Left lobe of liver (tissue), 2 donors: ENCODE measurements around the gene MCM9. TPM values are rescaled to one million over a fixed set of nuclear protein-coding genes. Genes with fewer than 3 reads are reported as not detected.

ENCODE experiments used
- ATAC-seq: fragments of 200-7000 bp; cut with Tn5 transposase; one replicate; pipeline ENCODE4 v1.9.1; 2020; ENCODE audit warnings: mild to moderate bottlenecking, moderate library complexity
- DNase-seq: peaks from one replicate; pipeline ENCODE4 v3.0.0-alpha.2; 2020; ENCODE audit warnings: low spot score
- total RNA-seq: library from RNA; stranded (reverse); gene quantifications from one replicate; pipeline ENCODE4 v1.2.1, GENCODE V29; 2021
- donor health status: DM: no; HTN: no; CAD: no; lungs with moderate emphysema.
- donor health status: DM: no; HTN: yes; CAD: no.

MCM9 gene
- total RNA-seq, 1 donor from 2014 or later: 5.1 TPM

DNA sequence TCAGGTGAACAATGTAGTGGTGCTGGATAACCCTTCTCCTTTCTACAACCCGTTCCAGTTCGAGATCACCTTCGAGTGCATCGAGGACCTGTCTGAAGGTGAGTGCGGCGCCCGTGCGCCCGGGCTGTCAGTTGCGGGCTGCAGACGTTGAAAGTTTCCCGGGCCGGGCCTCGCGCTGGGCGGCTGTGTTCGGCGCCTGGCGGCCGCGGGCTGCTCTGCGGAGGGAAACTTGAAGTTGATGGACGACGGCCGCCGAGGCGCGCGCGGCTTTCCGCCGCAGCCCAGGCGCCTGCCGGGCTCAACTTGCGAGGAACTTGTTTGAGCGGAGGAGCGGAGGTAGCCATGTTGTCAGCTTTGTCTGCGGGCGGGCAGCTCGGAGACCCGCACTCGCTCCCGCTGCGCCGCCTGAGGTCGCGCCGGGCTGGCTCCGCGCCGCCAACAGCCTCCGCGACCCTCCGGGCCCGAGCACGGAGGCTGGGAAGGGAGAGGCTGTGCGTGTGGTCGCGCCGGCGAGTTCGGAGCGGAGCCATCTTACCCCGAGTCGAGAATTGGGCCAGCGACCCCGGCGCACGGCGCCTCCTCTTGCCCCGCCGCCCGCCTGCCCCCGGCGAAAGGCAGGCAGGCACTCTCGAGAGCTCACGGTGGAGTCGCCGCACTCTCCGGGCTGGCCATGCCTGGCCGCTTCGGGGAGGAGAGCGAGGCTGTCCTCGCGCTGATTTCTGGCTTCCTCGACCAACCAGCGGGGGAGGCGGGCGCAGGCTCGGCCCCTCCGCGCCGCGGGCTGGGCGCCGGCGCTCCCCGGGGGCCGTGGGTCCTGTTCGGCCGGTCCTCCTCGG, 40.3 kb downstream of the MCM9 start:
- peak; percentile 76 for DNase-seq
- peak; percentile 69 for ATAC-seq

DNA sequence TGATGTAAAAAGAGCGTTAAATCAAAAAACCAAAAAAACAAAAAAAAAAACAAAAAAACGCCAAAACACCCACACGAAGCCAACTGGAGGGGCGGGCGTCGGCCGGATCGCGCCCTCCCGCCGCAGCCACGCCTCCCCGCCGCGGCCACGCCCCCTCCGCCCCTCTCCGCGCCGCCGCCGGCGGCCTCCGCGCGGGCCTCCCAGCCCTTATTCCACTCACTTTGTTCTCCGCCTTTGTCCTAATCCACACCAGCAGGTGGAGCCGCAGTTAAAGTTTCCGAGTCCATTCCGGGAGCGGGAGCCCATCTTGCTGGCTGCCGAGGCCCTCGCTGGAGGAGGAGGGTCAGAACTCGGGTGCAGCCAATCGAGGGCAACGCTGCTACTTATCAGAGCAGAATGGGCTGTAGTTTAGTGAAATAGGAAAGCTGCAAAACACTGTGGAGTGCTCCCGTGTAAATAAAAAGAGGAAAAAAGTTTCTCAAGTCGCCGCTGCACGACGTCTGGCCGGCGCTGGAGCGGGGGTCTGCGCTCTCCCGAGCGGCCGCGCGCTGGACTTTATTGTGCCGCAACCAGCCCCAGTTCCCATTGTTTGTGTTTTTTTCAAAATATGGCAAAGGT, 41.0 kb downstream of the MCM9 start, which contains the start of gene ASF1A:
Gene ASF1A (plus strand): TSS at position 346 of the 618 bp plus-strand sequence. CDS start 262 bp downstream, at position 608.
- ATAC-seq: peak; percentile 87
- DNase-seq: peak; percentile 99

DNA sequence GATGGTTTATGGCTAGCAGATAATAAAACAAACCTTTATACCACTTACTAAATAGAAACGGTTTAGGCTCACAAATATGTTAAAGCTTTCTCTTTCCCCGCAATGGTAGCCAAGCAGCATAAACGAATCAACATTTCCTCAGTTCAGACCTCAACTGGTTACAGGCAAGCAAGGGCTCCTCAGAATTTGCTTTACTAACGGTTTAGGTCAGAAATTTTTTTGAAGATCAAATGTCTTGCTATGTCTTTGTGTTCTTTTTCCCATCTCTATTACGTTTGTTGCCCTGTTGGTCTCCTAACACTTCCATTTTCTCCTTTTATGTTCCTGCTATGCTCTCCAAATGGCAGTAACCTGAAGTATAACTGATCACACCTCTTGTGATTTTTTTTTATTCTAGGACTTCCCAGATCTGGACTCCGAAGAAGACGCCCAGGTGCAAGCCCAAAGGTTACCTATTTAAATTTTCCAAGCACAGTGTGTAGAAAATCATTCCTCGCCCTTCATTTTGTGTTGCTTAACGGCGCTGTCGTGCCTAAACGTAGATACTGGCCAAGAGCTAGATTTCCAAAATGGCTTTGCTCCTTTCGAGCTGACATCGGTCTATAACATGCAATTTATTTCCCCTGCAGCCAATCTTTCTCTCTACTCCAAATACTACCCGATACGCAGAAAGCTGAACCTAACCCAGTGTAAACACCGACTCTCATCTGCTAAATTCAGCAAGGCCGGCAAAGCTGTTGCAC, 41.7 kb downstream of the MCM9 start:
- DNase-seq: peak; percentile 54
- ATAC-seq: peak; percentile 21

DNA sequence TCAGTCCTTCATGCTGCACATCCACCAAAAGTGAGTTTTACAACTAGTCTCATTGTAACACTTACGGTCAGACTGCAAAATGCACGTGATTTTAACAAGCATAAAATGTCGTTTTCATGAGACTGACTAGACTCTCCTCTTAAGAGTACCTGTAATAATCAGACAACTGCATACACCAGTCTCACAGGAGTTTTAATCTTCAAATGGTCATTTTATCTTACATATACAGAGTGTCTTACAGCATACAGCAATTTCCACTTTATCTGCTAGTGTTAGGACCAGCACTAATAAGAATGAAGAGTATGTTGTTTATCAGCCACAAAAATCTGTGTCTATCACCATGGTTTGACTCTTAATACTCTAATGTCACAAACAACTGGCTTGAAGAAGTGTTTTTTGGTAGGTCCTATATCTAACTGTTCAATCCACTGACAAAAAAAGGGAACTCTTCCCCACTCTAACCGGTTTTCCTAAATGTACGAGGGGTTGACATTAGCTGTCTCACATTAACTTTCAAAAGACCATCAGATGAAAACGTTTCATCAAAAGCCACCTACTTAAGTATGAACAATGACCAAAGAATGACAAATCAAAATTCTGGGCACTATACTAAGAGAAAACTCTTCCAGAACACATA, 42.5 kb downstream of the MCM9 start:
- DNase-seq (no peak), ATAC-seq (no peak)

DNA sequence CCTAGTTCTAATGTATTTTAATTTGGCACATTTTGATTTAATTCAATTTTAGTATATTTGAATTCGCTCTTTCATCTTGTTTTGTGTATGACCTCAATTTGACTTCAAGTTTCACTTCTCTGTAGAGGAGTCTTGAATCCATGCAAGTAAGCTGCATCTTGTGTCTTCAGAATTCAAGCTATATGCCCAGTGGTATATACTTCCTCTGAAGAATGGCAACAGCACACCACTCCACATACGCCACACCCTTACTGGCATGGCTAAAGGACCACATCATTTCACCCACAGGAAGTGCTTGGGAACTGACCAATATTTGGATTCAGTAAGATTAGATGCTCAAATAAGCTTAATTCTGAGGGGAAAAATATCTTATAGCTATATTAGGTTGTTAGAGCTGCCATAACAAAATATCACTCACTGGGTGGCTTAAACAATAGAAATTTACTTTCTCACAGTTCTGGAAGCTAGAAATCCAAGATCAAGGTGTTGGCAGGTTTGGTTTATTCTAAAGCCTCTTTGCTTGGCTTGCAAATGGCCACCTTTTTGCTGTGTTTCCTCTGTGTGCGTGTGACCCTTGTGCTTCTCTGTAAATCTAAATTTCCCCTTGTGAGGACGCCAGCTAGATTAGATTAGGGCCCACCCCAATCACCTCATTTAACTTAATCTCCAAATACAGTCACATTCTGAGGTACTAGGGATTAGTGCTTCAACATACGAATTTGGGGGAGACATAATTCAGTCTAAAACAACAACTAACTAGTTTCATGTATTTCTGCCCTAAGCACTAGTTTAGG, 43.8 kb downstream of the MCM9 start:
- no peak for DNase-seq
- no peak for ATAC-seq

DNA sequence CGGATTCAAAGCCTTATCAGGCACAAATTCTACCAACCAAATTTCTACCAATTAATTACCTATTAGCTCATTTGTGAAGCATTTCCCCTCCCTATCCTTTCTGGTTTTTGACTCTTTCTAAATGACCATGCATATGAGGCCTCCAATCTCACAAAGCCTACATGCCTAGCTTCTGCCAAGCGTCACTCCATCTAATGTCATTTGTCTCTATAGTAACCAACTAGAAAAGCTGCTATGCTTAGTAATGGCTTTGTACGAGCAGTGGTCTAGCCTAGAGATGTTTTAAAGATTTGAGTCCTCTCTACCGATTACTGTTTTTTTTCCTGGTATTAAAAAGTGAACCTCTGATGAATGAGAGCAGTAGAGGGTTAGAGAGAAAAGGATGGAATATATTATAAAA, 45.8 kb downstream of the MCM9 start:
- ATAC-seq (no peak), DNase-seq (no peak)

DNA sequence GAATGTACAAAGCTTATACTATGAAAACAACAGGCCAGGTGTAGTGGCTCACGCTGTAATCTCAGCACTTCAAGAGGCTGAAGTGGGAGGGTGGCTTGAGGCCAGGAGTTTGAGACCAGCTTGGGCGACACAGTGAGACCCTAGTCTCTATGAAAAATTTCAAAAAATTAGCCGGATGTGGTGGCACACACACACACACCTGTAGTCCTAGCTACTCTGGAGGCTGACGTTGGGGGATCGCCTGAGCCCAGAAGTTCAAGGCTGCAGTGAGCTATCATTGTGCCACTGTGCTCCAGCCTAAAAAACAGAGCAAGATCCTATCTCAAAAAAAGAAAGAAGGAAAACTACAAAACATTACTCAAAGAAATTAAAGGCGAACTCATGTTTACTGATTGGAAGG, 48.3 kb downstream of the MCM9 start:
- DNase-seq: no peak
- ATAC-seq: no peak

DNA sequence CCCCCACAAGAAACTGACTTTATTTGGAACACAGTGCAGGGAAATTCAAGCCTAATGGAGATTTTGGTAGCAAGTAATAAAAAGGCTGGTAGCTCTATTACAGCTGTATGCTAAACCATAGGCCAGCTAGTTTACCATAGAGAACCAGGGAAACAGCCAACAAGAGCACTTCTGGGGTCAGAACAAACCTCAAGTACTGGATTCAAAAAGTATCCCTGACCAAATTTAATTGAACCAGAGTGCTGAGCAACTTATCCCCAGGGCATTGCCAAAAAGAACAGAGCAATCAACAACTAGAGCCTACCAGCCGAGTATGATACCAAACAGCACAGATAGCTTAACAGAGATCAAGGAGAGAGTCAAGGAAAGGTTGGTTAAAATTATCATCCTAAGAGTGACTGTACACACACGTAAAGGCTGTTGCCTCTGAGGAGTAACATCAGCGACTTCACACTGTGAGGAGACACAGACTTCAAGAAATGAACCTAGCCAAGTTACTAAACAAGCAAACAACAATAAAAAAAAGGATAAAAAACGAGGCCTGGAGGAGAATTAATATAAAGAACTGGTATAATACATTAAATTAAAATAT, 52.5 kb downstream of the MCM9 start:
- ATAC-seq: no peak

DNA sequence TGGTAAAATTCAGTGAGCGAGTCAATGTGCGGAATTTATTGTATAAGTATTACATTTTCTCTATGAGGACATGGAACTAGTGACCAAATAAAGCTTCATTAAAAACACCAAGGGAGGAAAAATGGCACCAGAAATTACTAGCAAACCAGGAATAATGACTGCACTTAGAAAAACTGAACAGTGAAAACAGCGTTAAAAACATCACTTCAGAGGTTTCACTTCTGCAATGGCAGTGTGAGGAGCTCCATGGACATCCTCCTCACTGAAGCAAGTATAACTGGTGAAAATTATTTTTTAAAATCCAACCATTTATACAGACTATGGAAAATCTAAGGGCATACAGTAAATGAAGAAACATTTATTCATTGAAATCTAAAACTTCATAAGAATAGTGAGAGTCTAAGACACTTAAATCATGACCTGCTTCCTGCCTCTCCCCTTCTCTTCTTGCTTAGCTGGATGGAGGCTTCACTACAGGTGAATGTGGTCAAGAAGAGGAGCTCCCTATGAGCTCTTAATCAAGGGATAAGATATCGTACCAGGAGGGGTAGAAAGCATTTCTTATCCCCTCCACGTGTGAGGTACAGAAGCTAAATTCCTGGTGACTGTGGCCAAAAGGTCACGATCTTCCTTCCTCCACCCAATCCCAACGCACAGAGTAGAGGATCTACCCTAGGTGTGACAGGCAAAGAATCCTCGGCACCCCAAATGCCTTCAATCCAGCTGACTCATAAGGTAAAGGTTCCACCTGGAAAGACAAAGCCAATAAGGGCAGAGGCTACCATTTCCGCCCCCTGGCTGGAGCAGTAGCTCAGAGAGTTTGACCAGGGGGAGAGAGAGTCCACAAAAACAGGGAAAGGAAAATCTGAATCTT, 53.3 kb downstream of the MCM9 start:
- DNase-seq (no peak), ATAC-seq (no peak)

More for the DNA sequence above, 52.5 kb downstream of the MCM9 start:
- DNase-seq: no peak

DNA sequence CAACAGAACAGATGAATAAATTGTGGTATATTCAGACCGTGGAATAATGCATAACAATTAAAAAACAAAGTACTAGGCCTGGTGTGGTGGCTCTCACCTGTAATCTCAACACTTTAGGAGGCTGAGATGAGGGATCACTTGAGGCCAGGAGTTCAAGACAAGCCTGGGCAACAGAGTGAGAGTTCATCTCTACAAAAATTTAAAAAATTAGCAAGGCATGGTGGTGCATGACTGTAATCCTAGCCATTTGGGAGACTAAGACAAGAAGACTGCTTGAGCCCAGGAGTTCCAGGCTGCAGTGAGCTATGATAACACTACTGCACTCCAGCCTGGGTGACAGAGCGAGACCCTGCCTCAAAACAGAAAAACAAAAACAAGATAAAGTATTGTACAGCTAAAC, 57.2 kb downstream of the MCM9 start:
- DNase-seq (no peak), ATAC-seq (no peak)

DNA sequence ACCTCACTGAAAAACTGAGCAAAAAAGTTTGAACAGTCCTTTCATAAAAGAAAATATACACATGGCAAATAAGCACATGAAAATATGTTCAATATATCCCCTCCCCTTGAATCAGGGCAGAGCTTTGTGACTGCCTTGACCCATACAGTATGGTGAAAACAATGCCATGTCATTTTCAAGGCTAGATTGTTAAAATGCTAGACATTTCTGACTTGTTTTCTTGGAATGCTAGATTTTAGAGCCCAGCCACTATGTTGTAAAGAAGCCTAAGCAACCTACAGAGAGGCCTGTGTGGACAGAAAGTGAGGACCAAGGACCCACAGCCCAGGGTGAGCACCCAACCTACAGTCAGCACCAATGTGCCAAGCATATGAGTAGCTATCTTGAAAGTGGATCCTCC, 58.1 kb downstream of the MCM9 start:
- ATAC-seq: no peak

DNA sequence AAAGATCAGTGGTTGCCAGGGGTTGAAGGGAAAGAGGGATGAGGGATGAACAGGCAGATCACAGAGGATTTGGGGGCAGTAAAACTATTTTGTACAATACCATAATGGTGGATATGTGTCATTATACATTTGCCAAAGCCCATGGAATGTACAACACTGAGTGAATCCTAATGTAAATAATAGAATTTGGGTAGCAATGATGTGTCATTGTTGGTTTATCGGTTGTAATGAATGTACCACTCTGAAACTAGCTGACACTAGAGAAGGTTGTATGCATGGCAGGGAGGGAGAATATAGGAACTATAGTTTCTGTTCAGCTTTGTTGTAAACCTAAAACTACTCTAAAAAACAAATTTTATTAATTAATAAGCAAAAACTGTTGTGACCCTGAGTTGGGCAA, 58.8 kb downstream of the MCM9 start:
- DNase-seq (no peak), ATAC-seq (no peak)

More for the DNA sequence above, 58.1 kb downstream of the MCM9 start:
- DNase-seq: no peak

DNA sequence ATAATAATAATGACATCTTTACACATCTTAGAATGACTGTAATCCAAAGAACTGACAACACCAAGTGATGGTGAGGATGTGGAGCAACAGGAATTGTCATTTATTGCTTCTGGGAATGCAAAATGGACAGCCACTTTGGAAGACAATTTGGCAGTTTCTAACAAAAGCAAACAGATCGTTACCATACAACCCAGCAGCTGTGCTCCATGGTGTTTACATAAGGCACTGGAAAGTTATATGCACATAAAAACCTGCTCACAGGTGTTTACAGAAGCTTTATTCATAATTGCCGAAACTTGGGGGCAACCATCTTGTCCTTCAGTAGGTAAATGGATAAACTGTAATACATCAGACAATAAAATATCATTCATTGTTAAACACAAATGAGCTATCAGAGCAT, 59.3 kb downstream of the MCM9 start:
- ATAC-seq (peak; percentile 44), DNase-seq (no peak)

DNA sequence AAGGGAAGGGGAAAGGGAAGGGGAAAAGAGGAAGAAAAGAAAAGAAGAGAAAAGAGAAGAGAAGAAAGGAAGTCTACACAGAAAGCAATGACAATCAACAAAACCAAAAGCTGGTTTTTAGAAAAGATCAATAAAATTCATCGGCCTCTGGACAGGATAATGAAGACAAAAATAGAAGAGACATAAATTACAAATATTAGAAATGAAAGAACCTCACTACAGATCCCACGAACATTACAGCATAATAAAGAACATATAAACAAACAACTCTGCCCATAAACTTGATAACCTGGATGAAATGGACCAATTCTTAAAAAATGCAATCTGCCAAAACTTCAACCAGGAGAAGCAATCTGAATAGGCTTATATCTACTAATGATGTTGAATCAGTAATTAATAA, 61.7 kb downstream of the MCM9 start:
- DNase-seq (no peak), ATAC-seq (no peak)

DNA sequence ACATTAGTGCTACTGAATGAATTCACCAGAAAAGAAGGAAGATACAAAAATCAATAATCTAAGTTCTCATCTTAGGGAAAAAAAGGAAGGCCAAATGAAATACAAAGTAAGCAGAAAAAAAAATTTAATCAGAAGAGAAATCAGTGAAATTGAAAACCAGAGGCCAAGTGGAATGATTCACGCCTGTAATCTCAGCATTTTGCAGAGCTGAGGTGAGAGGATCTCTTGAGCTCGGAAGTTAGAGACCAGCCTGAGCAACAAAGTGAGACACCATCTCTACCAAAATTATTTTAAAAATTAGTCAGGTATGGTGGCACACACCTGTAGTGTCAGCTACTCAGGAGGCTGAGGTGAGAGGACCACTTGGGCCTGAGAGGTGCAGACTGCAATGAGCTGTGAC, 62.2 kb downstream of the MCM9 start:
- no peak for ATAC-seq
- no peak for DNase-seq

DNA sequence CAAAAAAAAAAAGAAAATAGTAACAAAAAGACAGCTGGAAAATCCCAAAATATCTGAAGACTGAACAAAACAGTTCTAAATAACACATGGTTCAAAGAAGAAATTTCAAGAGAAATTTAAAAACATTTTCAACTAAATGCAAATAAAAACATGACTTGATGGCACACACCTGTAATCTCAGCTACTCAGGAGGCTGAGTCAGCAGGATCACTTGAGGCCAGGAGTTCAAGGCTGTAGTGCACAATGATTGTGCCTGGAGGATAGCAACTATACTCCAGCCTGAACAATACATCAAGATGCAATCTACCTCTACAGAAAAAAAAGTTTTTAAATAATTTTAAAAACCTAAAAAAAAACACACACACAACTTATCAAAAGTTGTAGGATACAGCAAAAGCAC, 62.6 kb downstream of the MCM9 start:
- ATAC-seq (no peak), DNase-seq (no peak)

DNA sequence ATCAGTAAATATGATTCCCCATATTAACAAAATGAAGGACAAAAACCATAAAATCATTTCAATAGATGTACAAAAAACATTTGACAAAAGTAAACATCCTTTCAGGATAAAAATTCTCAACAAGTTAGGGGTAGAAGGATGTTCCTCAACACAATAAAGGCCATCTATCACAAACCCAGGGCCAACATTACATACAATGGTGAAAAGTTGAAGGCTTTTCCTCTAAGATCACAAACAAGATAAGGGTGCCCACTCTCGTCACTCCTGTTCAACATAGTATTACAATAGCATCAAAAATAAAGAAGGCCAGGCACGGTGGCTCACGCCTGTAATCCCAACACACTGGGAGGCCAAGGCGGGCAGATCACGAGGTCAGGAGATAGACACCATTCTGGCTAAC, 63.6 kb downstream of the MCM9 start:
- DNase-seq (no peak), ATAC-seq (no peak)

DNA sequence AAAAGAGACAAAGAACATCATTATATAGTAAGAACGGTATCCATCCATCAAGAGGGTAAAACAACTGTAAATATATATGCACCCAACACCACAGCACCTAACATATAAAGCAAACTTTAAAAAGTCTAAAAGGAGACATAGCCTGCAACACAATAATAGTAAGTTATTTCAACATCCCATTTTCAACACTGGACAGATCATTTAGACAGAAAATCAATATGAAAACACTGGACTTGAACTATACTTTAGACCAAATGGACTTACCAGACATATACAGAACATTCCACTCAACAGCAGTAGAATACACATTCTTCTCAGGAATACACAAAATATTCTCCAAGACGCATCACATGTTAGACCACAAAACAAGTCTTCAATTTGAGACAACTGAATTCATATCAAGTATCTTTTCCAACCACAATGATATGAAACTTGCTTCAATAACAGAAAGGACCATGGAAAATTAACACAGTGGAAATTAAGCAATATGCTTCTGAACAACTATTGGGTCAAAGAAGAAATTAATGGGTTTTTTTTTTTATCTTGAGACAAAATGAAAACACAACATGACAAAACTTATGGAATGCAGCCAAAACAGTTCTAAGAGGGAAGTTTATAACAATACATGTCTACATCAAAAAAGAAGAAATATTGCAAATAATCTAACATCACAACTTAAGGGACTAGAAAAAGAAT, 64.9 kb downstream of the MCM9 start:
- ATAC-seq: peak; percentile 64
- DNase-seq: no peak
